Activated naive CD4-positive, alpha-beta T cell (primary cell): Measurements from ENCODE around the gene SLC13A3.

Source experiments
- DNase-seq, 4 experiments: peaks; one replicate each; lab custom pipeline; 2025; lab: John Stamatoyannopoulos, UW

SLC13A3 gene

GRCh38 chr20:46635514-46636136 is 15.6 kb downstream of the SLC13A3 start:
- no peak for DNase-seq

GRCh38 chr20:46634528-46634927 is 16.7 kb downstream of the SLC13A3 start:
- no peak for DNase-seq

GRCh38 chr20:46631874-46632446 is 19.3 kb downstream of the SLC13A3 start:
- no peak for DNase-seq

DNA sequence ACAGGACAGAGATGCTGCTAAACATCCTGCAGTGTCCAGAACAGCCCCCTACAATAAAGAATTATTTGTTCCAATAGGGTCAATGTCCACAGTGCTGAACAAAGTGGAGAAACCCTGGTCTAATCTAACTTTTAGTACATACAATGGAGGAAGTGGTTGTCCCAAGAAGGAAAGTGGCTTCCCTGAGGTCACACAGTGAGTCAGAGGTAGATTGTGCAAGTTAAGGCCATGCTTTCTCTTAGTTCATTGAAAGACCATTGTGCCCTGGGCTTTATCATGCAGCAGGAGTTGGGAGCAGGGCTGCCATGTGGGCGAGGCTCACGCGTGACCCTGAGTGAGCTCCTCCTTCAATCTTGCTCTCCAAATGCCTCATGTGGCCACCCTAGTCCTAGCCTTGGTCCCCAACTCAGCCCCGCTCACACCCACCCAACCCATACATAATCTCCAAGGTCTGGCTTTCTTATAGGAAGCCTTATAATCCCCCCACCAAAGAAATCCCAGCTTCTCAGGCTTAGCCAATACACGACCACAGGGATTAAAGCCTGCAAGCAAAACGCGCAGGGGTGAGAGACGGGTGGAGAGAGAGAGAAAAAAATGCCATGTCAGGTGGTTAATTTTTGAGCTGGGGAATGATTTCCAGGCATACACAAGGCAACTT is 19.9 kb downstream of the SLC13A3 start:
- no peak for DNase-seq

GRCh38 chr20:46630306-46630705 is 21.0 kb downstream of the SLC13A3 start:
- DNase-seq: no peak

- no peak for DNase-seq
Observed at GRCh38 chr20:46629341-46629740, 21.9 kb downstream of the SLC13A3 start.

- no peak for DNase-seq
Observed at GRCh38 chr20:46627234-46627633, 24.0 kb downstream of the SLC13A3 start.

- no peak for DNase-seq
Observed at GRCh38 chr20:46626758-46627157, 24.5 kb downstream of the SLC13A3 start.

DNA sequence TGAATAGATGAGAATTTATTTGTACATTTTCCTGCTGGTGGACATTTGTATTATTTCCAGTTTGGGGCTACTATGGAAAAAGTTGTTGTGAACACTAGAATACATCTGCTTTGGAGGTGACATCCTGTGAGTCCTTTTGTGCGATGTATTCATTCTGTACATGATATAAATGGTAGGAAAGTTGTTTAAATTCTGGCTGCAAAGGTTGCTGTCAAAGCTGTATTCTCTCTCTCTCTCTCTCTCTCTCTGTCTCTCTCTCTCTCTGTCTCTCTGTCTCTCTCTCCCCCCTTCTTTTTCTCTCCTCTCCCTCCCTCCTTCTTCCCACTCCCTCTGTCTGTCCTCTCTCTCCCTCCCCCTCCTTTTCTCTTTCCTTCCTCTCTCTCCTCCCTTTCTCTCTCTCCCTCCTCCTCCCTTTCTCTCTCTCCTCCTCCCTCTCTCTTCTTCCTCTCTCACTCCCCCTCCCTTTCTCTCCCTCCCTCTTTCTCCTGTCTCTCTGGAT is 25.3 kb downstream of the SLC13A3 start:
- no peak for DNase-seq

GRCh38 chr20:46624946-46625345 is 26.3 kb downstream of the SLC13A3 start:
- no peak for DNase-seq

GRCh38 chr20:46622165-46622564 is 29.1 kb downstream of the SLC13A3 start:
- no peak for DNase-seq

- no peak for DNase-seq
Observed at GRCh38 chr20:46621492-46621891, 29.8 kb downstream of the SLC13A3 start.

GRCh38 chr20:46619445-46619844 is 31.8 kb downstream of the SLC13A3 start:
- DNase-seq: no peak

GRCh38 chr20:46618316-46619100 is 32.8 kb downstream of the SLC13A3 start:
- DNase-seq: no peak

GRCh38 chr20:46614503-46614902 is 36.8 kb downstream of the SLC13A3 start:
- no peak for DNase-seq

GRCh38 chr20:46610145-46610544 is 41.1 kb downstream of the SLC13A3 start:
- no peak for DNase-seq

- DNase-seq: no peak
Observed at GRCh38 chr20:46609043-46609442, 42.2 kb downstream of the SLC13A3 start.

- DNase-seq: no peak
Observed at GRCh38 chr20:46607849-46608497, 43.3 kb downstream of the SLC13A3 start.

- DNase-seq: no peak
Observed at GRCh38 chr20:46607191-46607848, 43.9 kb downstream of the SLC13A3 start.

- DNase-seq: no peak
Observed at GRCh38 chr20:46606817-46607190, 44.5 kb downstream of the SLC13A3 start.

DNA sequence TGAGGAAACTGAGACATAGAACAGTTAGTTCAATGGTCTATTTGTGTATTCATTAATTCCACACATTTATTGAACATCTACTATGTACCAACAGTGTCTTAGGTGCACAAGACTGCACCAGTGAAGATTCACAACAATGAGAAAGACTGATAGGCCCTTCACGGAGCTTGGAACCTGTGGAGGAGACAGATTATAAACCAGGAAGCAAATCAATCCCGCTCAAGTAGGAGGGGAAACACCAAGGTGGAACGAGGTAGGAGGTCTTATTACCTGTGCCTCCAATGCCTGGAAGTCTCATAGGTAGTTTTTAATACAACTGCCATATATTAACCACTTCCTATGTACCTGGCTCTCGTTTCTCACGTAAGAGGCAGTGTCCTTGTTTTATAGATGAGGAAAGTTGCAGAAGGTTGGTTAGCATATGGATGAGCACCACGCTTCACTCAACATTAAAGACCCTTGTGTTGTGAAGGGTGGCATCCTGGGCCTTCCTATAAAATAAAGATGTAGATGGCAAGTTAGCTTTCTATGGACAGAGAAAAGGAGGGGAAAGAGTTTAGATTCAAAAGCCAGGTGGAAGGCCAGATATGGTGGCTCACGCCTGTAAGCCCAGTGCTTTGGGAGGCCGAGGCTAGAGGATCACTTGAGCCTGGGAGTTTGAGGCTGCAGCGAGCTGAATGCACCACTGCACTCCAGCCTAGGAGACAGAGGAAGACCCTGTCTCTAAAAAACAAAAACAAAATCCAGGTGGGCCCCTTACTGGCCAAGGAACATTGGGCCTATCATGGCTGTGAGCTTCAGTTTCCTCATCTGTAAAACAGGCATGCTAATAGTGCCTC is 45.1 kb downstream of the SLC13A3 start:
- no peak for DNase-seq
